Measurements from ENCODE around the gene TSSK2.

TSSK2 gene

GRCh38 chr22:19175026-19175601 lies 44.0 kb downstream of the TSSK2 start:
- POLR2A ChIA-PET: interaction anchor here (0.6 to 2.3 kb wide), 7 partner anchors 31 to 378 kb away, joined by 3 to 20 read pairs (median 5); partner anchors contain the start of genes CDC45, CLTCL1 and ESS2
- Histone ChIP-seq H3K4me3 (ENCODE audit: low read depth, low read length) (no peak overlapping the region), H3K4me1 (ENCODE audit: control insufficient read depth, insufficient read depth, low read length) (no peaks in the 10 kb centered on the region; the same call in 1 of the 2 replicates), H3K27ac (ENCODE audit: extremely low read depth, low read depth, low read length) (peak overlapping the region; percentile 19), H3K36me3 (ENCODE audit: control insufficient read depth in 2 of 2, insufficient read depth in 1 of 2, low read length in 2 of 2) (peaks cover 0 to 46% of the 10 kb centered on the region in 2 experiments; a peak in 1 of 3 replicates), H3K9me3 (ENCODE audit: control insufficient read depth, insufficient read depth, low read depth, low read length) (no peaks in the 10 kb centered on the region)
- CTCF ChIA-PET: interaction anchor here (1.2 to 1.3 kb wide), 2 partner anchors 30 to 31 kb away, joined by 5 read pairs; partner anchors contain the start of gene ESS2
- TF ChIP-seq KLF10 (tag by site-specific recombination; IDR thresholded peaks at IDR 0.05) (peak; percentile 7; the same call in 1 of the 2 replicates), ZNF155 (tag by site-specific recombination; IDR thresholded peaks at IDR 0.05) (no peak), ELK4 (IDR thresholded peaks at IDR 0.05; ENCODE audit: borderline replicate concordance, low read depth, low read length) (no peak), PRDM6 (tag by site-specific recombination; IDR thresholded peaks at IDR 0.05) (no peak), ZNF692 (tag by site-specific recombination; IDR thresholded peaks at IDR 0.05) (0 out of 2 replicates have a peak, but pooled peaks have one; percentile 3), ZNF423 (tag by site-specific recombination; IDR thresholded peaks at IDR 0.05) (no peak), ZNF350 (tag by site-specific recombination; IDR thresholded peaks at IDR 0.05) (no peak), ZBTB17 (tag by site-specific recombination; IDR thresholded peaks at IDR 0.05) (no peak), ZNF16 (tag by site-specific recombination; IDR thresholded peaks at IDR 0.05; ENCODE audit: low read depth) (no peak), GLIS2 (tag by site-specific recombination; IDR thresholded peaks at IDR 0.05) (0 out of 2 replicates have a peak, but pooled peaks have one; percentile 5), GFI1B (tag by site-specific recombination; IDR thresholded peaks at IDR 0.05) (no peak), ZNF510 (tag by site-specific recombination; IDR thresholded peaks at IDR 0.05; ENCODE audit: insufficient replicate concordance) (no peak), PATZ1 (tag by site-specific recombination; IDR thresholded peaks at IDR 0.05) (0 out of 2 replicates have a peak, but pooled peaks have one; percentile 50), ZNF121 (tag by site-specific recombination; IDR thresholded peaks at IDR 0.05) (no peak), PBX3 (CRISPR knock-in tag; IDR thresholded peaks at IDR 0.05) (peak; percentile 45; the same call in 1 of the 2 replicates)

- CTCF ChIA-PET: interaction anchor here (1.0 to 1.4 kb wide), 2 partner anchors 31 to 454 kb away, joined by 4 to 6 read pairs; partner anchors contain the start of gene ESS2
- H3K4me3 ChIP-seq (ENCODE audit: low read depth, low read length): no peak overlapping the region
- no peaks in the 10 kb centered on the region for H3K9me3 ChIP-seq (ENCODE audit: control insufficient read depth, insufficient read depth, low read depth, low read length)
- no peaks in the 10 kb centered on the region; the same call in 1 of the 2 replicates for H3K4me1 ChIP-seq (ENCODE audit: control insufficient read depth, insufficient read depth, low read length)
- POLR2A ChIA-PET: interaction anchor here (0.7 to 2.1 kb wide), 4 partner anchors 31 to 276 kb away, joined by 3 to 20 read pairs (median 4); partner anchors contain the start of gene ESS2
- peak overlapping the region; percentile 19 for H3K27ac ChIP-seq (ENCODE audit: extremely low read depth, low read depth, low read length)
- peaks cover 0 to 46% of the 10 kb centered on the region in 2 experiments; a peak in 1 of 3 replicates for H3K36me3 ChIP-seq (ENCODE audit: control insufficient read depth in 2 of 2, insufficient read depth in 1 of 2, low read length in 2 of 2)
- peak; percentile 9; the same call in 1 of the 2 replicates for TF ChIP-seq ZBTB20 (tag by site-specific recombination; IDR thresholded peaks at IDR 0.05)
- peak; percentile 43 for TF ChIP-seq HIC1 (tag by site-specific recombination; IDR thresholded peaks at IDR 0.05)
- TF ChIP-seq ZBTB8A (tag by site-specific recombination; IDR thresholded peaks at IDR 0.05): peak; percentile 15; the same call in 1 of the 2 replicates
- no peak for TF ChIP-seq ZSCAN4 (tag by site-specific recombination; IDR thresholded peaks at IDR 0.05)
- TF ChIP-seq OVOL3 (tag by site-specific recombination; IDR thresholded peaks at IDR 0.05): no peak
Measured at GRCh38 chr22:19175602-19176174, 44.6 kb downstream of the TSSK2 start.
